ENCODE measurements around the gene GBP7. TPM values are rescaled to one million over a fixed set of nuclear protein-coding genes. Genes with fewer than 3 reads are reported as not detected.

Gene GBP7
- total RNA-seq, 4 donors from 2014 or later: not detected

DNA sequence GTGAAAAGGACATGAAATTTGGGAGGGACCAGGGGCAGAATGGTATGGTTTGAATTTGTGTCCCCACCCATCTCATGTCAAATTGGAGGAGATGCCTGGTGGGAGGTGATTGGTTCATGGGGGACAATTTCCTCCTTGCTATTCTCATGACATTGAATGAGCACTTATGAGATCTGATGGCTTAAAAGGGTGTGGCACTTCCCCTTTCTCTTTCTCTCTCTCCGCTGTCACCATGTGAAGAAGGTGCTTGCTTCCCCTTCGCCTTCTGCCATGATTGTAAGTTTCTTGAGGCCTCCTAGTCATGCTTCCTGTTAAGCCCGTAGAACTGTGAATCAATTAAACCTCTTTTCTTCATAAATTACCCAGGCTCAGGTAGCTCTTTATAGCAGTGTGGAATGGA lies 30.6 kb upstream of the GBP7 start:
- TF ChIP-seq, protein P1, sequence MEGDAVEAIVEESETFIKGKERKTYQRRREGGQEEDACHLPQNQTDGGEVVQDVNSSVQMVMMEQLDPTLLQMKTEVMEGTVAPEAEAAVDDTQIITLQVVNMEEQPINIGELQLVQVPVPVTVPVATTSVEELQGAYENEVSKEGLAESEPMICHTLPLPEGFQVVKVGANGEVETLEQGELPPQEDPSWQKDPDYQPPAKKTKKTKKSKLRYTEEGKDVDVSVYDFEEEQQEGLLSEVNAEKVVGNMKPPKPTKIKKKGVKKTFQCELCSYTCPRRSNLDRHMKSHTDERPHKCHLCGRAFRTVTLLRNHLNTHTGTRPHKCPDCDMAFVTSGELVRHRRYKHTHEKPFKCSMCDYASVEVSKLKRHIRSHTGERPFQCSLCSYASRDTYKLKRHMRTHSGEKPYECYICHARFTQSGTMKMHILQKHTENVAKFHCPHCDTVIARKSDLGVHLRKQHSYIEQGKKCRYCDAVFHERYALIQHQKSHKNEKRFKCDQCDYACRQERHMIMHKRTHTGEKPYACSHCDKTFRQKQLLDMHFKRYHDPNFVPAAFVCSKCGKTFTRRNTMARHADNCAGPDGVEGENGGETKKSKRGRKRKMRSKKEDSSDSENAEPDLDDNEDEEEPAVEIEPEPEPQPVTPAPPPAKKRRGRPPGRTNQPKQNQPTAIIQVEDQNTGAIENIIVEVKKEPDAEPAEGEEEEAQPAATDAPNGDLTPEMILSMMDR (IDR thresholded peaks at IDR 0.05): no peak
- TF ChIP-seq POLR2A (IDR thresholded peaks at IDR 0.05): no peak
- WGBS, 2 donors: 83 to 93% methylated on average over 3 of the region's 3 CpGs
- intact Hi-C loops (cut with DNase I; ENCODE audit: low total_unique reads): no loop called here
- no peak for DNase-seq (ENCODE audit: low spot score in 2 of 2)
- no peak overlapping the region for H3K4me3 ChIP-seq (ENCODE audit: low read depth, poor library complexity, severe bottlenecking)

DNA sequence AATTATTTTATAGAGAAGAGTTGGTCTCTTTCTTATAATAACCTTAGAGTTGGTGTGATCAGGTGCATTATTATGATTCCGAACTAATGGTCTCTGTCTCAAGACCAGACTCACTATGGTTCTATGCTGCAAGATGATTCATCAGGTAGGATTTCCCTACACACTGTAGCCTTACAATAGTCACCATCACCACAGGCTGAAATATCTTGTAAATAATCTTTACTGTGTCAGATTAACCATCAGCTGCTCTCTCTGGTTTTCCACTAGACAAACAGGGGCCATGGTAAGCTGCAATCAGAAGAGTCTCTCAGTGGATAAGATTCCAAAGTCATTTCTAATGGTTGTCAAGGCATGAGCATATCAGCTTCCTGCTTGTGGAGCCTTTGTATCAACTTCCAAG lies 27.4 kb upstream of the GBP7 start:
- no peak overlapping the region for H3K4me3 ChIP-seq (ENCODE audit: low read depth, poor library complexity, severe bottlenecking)
- TF ChIP-seq, protein P1 (IDR thresholded peaks at IDR 0.05): no peak
- no peak for TF ChIP-seq POLR2A (IDR thresholded peaks at IDR 0.05)
- intact Hi-C loops (cut with DNase I; ENCODE audit: low total_unique reads): no loop called here
- 97% methylated on average over 1 of the region's 1 CpG for WGBS, 2 donors
- no peak for DNase-seq (ENCODE audit: low spot score in 2 of 2)

DNA sequence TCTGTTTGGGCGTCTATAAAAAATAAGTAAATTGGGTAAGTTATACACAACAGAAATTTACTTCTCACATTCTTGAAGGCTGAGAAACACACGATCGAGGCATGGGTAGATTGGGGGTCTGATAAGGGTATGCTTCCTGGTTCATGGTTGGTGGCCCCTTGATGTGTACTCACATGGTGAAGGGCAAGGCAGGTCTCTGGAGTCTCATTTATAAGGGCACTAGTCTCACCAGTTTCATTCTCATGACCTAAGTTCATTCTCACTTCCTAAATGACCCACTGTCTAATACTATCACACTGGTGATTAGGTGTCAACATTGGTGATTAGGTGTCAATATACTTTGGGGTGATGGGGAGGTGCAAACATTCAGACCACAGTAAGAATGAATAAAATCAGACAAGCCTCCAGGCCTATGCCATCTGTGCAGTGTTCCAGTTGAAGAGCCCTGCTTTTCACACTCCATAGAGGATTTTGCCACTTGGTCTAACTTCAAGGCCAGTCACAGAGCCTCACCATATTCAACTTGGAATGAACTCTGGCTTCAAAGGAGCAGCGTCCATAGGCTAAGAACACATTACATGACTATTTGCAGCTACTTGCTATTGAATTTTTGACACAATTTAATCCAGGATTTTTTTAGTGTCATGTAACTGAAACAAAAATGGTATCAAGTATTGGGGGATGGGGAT lies 25.4 kb upstream of the GBP7 start:
- TF ChIP-seq, protein P1 (IDR thresholded peaks at IDR 0.05): no peak
- no peak for TF ChIP-seq POLR2A (IDR thresholded peaks at IDR 0.05)
- H3K4me3 ChIP-seq (ENCODE audit: low read depth, poor library complexity, severe bottlenecking): no peak overlapping the region
- no peak for DNase-seq (ENCODE audit: low spot score in 2 of 2)
- 83 to 90% methylated on average over 4 of the region's 4 CpGs for WGBS, 2 donors
- intact Hi-C loops (cut with DNase I; ENCODE audit: low total_unique reads): no loop called here

- H3K4me3 ChIP-seq (ENCODE audit: low read depth, poor library complexity, severe bottlenecking): no peak overlapping the region
- TF ChIP-seq, protein P1 (IDR thresholded peaks at IDR 0.05): no peak
- no peak for TF ChIP-seq POLR2A (IDR thresholded peaks at IDR 0.05)
- intact Hi-C loops (cut with DNase I; ENCODE audit: low total_unique reads): no loop called here
- WGBS, 2 donors: 31 to 41% methylated on average over 2 of the region's 2 CpGs
- no peak for DNase-seq (ENCODE audit: low spot score in 2 of 2)
Observed at GRCh38 chr1:89200663-89201062, 24.9 kb upstream of the GBP7 start.

DNA sequence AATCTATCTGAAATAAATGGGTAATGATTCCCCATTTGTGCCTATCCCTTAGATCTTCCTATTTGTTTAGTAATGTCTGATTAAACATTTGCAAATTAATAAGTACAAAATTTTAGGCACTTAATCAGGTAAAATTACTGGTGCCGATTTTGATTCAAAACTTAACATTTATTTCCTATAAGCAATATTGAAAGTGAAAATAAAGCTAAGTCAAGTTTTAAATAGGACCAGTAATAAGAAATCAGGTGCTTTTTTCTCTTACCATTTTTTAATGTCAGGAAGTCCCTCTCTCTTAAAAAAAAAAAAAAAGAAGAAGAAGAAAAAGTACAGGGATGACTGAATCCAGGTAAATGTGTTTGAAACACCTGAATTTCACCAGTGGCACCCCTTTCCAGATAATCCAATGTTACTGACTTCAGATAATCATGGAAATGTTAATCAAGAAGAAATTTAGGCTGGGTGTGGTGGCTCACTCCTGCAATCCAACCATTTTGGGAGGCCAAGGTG lies 23.8 kb upstream of the GBP7 start:
- 62 to 66% methylated on average over 1 of the region's 1 CpG for WGBS, 2 donors
- intact Hi-C loops (cut with DNase I; ENCODE audit: low total_unique reads): no loop called here

More for the DNA sequence above, 23.8 kb upstream of the GBP7 start:
- H3K4me3 ChIP-seq (ENCODE audit: low read depth, poor library complexity, severe bottlenecking): no peak overlapping the region
- TF ChIP-seq POLR2A (IDR thresholded peaks at IDR 0.05): no peak
- TF ChIP-seq, protein P1 (IDR thresholded peaks at IDR 0.05): no peak
- DNase-seq (ENCODE audit: low spot score in 2 of 2): no peak

Measured in lower leg skin (tissue), 4 donors.